GM23248 (cell line): ENCODE results near the gene SCAPER. TPM values are rescaled to one million over a fixed set of nuclear protein-coding genes. Genes with fewer than 3 reads are reported as not detected.

Source experiments
- DNase-seq: peaks from one replicate; pipeline ENCODE4 v3.0.0-alpha.2; 2015
- H2AFZ ChIP-seq: fragments of 200-600 bp; sonication (generic); 2 replicates; pipeline ENCODE4 v1.6.1; 2016; ENCODE audit warnings: antibody characterized with exemption
- H3F3A ChIP-seq: fragments of 200-600 bp; sonication (generic); 2 replicates; pipeline ENCODE4 v1.6.1; 2016; ENCODE audit warnings: mild to moderate bottlenecking, antibody characterized with exemption, mixed run types; ENCODE audit not compliant: insufficient read depth
- H3K27ac ChIP-seq: fragments of 200-600 bp; sonication (generic); 2 replicates; pipeline ENCODE4 v1.5.1; 2016; ENCODE audit warnings: mild to moderate bottlenecking
- H3K27me3 ChIP-seq: fragments of 200-600 bp; sonication (generic); replicated peaks from 2 replicates; pipeline ENCODE4 v1.6.1; 2016; ENCODE audit warnings: mild to moderate bottlenecking; ENCODE audit not compliant: insufficient read depth
- H3K36me3 ChIP-seq: fragments of 200-600 bp; sonication (generic); 2 replicates; pipeline ENCODE4 v1.6.1; 2016; ENCODE audit warnings: low read depth, mild to moderate bottlenecking
- H3K4me1 ChIP-seq: fragments of 200-600 bp; sonication (generic); 2 replicates; pipeline ENCODE4 v1.6.1; 2016; ENCODE audit warnings: mild to moderate bottlenecking; ENCODE audit not compliant: insufficient read depth
- H3K4me2 ChIP-seq: fragments of 200-600 bp; sonication (generic); one replicate; pipeline ENCODE4 v1.6.1; 2016; ENCODE audit warnings: mild to moderate bottlenecking; ENCODE audit not compliant: unreplicated experiment
- H3K4me3 ChIP-seq: fragments of 200-600 bp; sonication (generic); 2 replicates; pipeline ENCODE4 v1.5.1; 2016; ENCODE audit warnings: mild to moderate bottlenecking
- H3K79me2 ChIP-seq: fragments of 200-600 bp; sonication (generic); 2 replicates; pipeline ENCODE4 v1.6.1; 2016; ENCODE audit warnings: mild to moderate bottlenecking; ENCODE audit not compliant: insufficient read depth
- H3K9ac ChIP-seq: fragments of 200-600 bp; sonication (generic); 2 replicates; pipeline ENCODE4 v1.6.1; 2016; ENCODE audit warnings: mild to moderate bottlenecking
- H3K9me2 ChIP-seq: fragments of 200-600 bp; sonication (generic); 2 replicates; pipeline ENCODE4 v1.6.1; 2016; ENCODE audit warnings: mixed run types, mild to moderate bottlenecking, moderate library complexity; ENCODE audit not compliant: insufficient read depth
- H3K9me3 ChIP-seq: fragments of 200-600 bp; sonication (generic); one replicate; pipeline ENCODE4 v1.6.1; 2017; ENCODE audit warnings: low read depth
- H4K20me1 ChIP-seq: fragments of 200-600 bp; sonication (generic); 2 replicates; pipeline ENCODE4 v1.6.0; 2016; ENCODE audit not compliant: insufficient read depth
- EZH2 ChIP-seq: fragments of 200-600 bp; sonication (generic); IDR thresholded peaks from 2 replicates; pipeline ENCODE4 v1.6.1; 2018; ENCODE audit warnings: antibody characterized with exemption, mild to moderate bottlenecking; ENCODE audit not compliant: insufficient read depth, poor library complexity, severe bottlenecking
- EZH2phosphoT487 ChIP-seq: fragments of 200-600 bp; sonication (generic); IDR thresholded peaks from 2 replicates; pipeline ENCODE4 v1.6.1; 2018; ENCODE audit warnings: antibody characterized with exemption, moderate library complexity, mild to moderate bottlenecking, low read depth; ENCODE audit not compliant: insufficient read depth
- WGBS, 2 experiments: methylation state at CpG; one replicate each; pipeline ENCODE4 v1.1.6; 2015 to 2017; ENCODE audit warnings: low lambda C conversion rate in 2 of 2, low coverage in 1 of 2; ENCODE audit errors: missing lambda C conversion rate in 2 of 2; 5-methylcytosine and 5-hydroxymethylcytosine counted together
- in situ Hi-C: fragments of 300-500 bp; cut with MboI; formaldehyde crosslinking; loops from 2 replicates; pipeline ENCODE4 v1.15.0; 2020
- polyA plus RNA-seq: library from polyadenylated mRNA; unstranded; fragments of >200 nt; fragmentation: Nextera tagmentation; extraction: Ambion mirVana; gene quantifications from 2 replicates; pipeline ENCODE4 v1.2.1, GENCODE V29; 2016
- total RNA-seq: library from RNA; depleted of rRNA; stranded (reverse); fragments of >200 nt; shearing (Covaris generic); gene quantifications from 2 replicates; pipeline ENCODE4 v1.2.3, GENCODE V29; 2014

Gene SCAPER
- total and polyA plus RNA-seq, 2 experiments from 2014 or later, result 5.9 to 7.8 TPM

DNA sequence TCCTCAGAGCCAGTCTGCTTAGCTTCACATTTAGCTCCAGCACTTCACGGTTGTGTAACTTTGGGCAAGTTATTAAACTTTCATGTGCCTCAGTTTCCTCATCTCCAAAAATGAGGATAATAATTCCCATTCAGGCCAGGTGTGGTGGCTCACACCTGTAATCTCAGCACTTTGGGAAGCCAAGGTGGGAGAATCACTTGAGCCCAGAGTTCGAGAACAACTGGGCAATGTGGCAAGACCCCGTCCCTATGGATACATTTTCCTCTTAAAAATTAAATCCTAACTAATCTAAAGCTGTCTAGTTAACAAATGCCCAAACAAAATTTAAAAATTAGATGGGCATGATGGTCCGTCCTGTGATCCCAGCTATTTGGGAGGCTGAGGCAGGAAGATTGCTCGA, 33.6 kb upstream of the SCAPER start:
- Histone ChIP-seq H3K79me2 (peaks cover 4% of the 10 kb centered on the region; the same call in 1 of the 2 replicates), H2AFZ (no peak overlapping the region), H3K27ac (no peak overlapping the region), H3K27me3 (no peaks in the 10 kb centered on the region), H3F3A (no peaks in the 10 kb centered on the region), H4K20me1 (no peaks in the 10 kb centered on the region), H3K4me1 (peaks cover 7% of the 10 kb centered on the region), H3K9me3 (no peaks in the 10 kb centered on the region), H3K36me3 (peaks cover 11% of the 10 kb centered on the region; the same call in 1 of the 2 replicates), H3K4me3 (no peak overlapping the region), H3K9me2 (no peaks in the 10 kb centered on the region), H3K9ac (no peak overlapping the region), H3K4me2 (no peak overlapping the region)
- no peak for DNase-seq
- in situ Hi-C loops, result no loop called here
- TF ChIP-seq EZH2phosphoT487, result no peak
- TF ChIP-seq EZH2, result no peak
- 96 to 99% methylated on average over 5 of the region's 5 CpGs for WGBS, 2 experiments

DNA sequence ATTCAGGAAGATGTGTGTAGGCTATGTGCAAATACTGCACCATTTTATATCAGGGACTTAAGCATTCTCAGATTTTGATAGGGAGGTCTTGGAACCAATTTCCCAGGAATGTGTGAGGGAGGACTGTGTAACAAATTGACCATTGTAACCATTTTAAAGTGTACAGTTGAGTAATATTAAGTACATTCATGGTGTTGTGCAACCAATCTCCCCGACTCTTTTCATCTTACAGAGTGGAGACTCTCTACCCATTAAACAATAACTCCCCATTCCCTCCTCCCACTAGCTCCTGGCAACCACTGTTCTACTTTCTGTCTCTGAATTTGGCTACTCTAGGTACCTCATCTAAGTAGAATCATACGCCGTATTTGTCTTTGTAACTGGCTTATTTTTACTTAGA, 31.5 kb upstream of the SCAPER start:
- H4K20me1 ChIP-seq, result no peaks in the 10 kb centered on the region
- DNase-seq, result peak; percentile 7
- H3K9ac ChIP-seq, result no peak overlapping the region
- H3K36me3 ChIP-seq, result peaks cover 11% of the 10 kb centered on the region; the same call in 1 of the 2 replicates
- peaks cover 7% of the 10 kb centered on the region for H3K4me1 ChIP-seq
- no peaks in the 10 kb centered on the region for H3K9me2 ChIP-seq
- no peak overlapping the region for H2AFZ ChIP-seq
- no peak overlapping the region for H3K4me2 ChIP-seq
- H3K27me3 ChIP-seq, result no peaks in the 10 kb centered on the region
- WGBS, 2 experiments, result 77 to 84% methylated on average over 3 of the region's 3 CpGs
- H3K27ac ChIP-seq, result no peak overlapping the region
- H3F3A ChIP-seq, result no peaks in the 10 kb centered on the region
- no peak for TF ChIP-seq EZH2phosphoT487
- TF ChIP-seq EZH2, result no peak
- H3K9me3 ChIP-seq, result no peaks in the 10 kb centered on the region
- H3K79me2 ChIP-seq, result peaks cover 24% of the 10 kb centered on the region
- no peak overlapping the region for H3K4me3 ChIP-seq
- in situ Hi-C loops, result no loop called here

DNA sequence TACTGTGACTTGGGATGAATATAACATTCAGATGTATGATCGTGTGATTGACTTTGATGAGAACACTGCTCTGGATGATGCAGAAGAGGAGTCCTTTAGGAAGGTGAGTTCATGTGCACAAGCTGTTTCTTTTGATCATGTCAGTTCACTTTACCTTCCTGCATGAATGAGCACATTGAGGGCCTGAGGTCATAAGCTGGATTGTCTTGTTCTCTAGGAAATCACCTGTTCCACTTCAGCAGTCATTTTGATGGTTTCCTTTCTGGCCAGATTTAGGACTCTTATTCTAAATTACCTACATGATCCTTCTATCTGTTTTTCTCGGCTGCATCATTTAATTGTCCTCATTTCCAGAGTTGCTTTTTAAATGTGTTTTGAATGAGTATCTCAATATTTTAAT, 30.5 kb upstream of the SCAPER start:
- Histone ChIP-seq H3K79me2 (peaks cover 24% of the 10 kb centered on the region), H2AFZ (no peak overlapping the region), H3K27me3 (no peaks in the 10 kb centered on the region), H3K9ac (no peak overlapping the region), H3K36me3 (peaks cover 11% of the 10 kb centered on the region; the same call in 1 of the 2 replicates), H3F3A (no peaks in the 10 kb centered on the region), H3K4me2 (no peak overlapping the region), H3K9me2 (no peaks in the 10 kb centered on the region), H3K9me3 (no peaks in the 10 kb centered on the region), H3K4me3 (no peak overlapping the region), H3K4me1 (peaks cover 12% of the 10 kb centered on the region), H4K20me1 (no peaks in the 10 kb centered on the region), H3K27ac (no peak overlapping the region)
- TF ChIP-seq EZH2 (no peak), EZH2phosphoT487 (no peak)
- DNase-seq, result no peak
- in situ Hi-C loops, result no loop called here
- WGBS, 2 experiments, result 96 to 100% methylated on average over 2 of the region's 2 CpGs

DNA sequence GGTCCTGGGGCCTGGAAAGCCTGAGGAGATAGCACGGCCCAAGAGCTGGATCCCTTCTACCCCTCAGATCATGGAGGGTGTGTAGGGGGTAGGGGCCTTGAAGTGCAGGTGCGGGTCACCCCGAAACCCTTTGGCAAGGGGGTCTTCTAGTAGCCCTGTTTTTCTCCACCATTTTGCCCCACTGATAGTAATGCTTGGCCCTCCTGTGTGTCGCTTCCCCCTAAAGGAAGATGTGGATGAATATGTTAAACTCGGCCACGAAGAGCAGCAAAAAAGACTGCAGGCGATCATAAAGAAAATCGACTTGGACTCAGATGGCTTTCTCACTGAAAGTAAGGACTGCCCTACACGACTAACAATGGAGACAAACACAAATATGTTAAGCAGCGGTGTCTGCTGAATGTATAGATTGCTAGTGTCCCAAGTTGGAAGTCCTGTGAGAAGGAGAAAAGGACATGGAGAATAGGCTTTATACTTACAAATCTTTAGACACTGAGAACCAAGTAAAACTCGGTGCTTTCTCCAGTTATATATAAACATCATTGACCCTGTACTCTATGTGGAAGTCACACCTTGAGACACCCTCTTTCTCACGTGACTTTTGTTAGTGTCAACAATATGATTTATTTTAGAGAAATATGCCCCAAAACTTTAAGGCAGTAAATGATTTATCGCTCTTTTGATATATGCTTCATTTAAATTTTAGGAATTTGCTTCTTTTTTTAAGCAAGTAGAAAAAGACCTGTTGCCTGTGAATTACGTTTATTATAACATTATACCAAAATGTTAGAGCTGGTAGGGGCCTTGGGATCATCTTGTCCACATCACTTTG, 27.2 kb upstream of the SCAPER start:
- TF ChIP-seq EZH2 (no peak), EZH2phosphoT487 (no peak)

More for the DNA sequence above, 27.2 kb upstream of the SCAPER start:
- Histone ChIP-seq H3K36me3 (peaks cover 8% of the 10 kb centered on the region; the same call in 1 of the 2 replicates), H3K9me3 (no peaks in the 10 kb centered on the region), H3F3A (no peaks in the 10 kb centered on the region), H3K9me2 (no peaks in the 10 kb centered on the region), H4K20me1 (no peaks in the 10 kb centered on the region), H3K9ac (peak overlapping the region; percentile 87), H3K4me3 (peak overlapping the region; percentile 76), H3K4me2 (peak overlapping the region; percentile 79), H2AFZ (peak overlapping the region; percentile 100), H3K79me2 (peaks cover 24% of the 10 kb centered on the region), H3K4me1 (peaks cover 6% of the 10 kb centered on the region; the same call in 1 of the 2 replicates), H3K27me3 (no peaks in the 10 kb centered on the region), H3K27ac (peak overlapping the region; percentile 8)
- WGBS, 2 experiments, result 17 to 19% methylated on average over 13 to 14 of the region's 14 CpGs
- in situ Hi-C loops, result no loop called here
- peak; percentile 49 for DNase-seq
